NCI-H2171 treated with DMSO at 0.1 percent for 48 hours (cell line): ENCODE results near the gene KLK15.
A peak's percentile ranks its signal among the peaks of the same experiment; 100 is the strongest.
"Not testable (repeated sequence)": the region's sequence is repeated elsewhere in the genome, so short reads cannot be mapped to it uniquely, and the experiment has no call there.

ENCODE experiments used
- DNase-seq: peaks from one replicate; lab custom pipeline; 2025; lab: John Stamatoyannopoulos, UW

KLK15 gene

GRCh38 chr19:50820549-50821247 lies 12.7 kb downstream of the KLK15 start:
- DNase-seq = no peak

GRCh38 chr19:50820086-50820485 lies 13.3 kb downstream of the KLK15 start:
- DNase-seq = no peak

- no peak for DNase-seq
Measured at GRCh38 chr19:50819636-50820035, 13.7 kb downstream of the KLK15 start.

GRCh38 chr19:50818859-50819472 lies 14.4 kb downstream of the KLK15 start:
- no peak for DNase-seq

GRCh38 chr19:50817941-50818858 lies 15.2 kb downstream of the KLK15 start:
- peak; percentile 35 for DNase-seq

- DNase-seq = no peak
Measured at GRCh38 chr19:50815439-50815838, 17.9 kb downstream of the KLK15 start.

GRCh38 chr19:50814883-50815282 lies 18.5 kb downstream of the KLK15 start:
- no peak for DNase-seq

GRCh38 chr19:50812474-50812873 lies 20.9 kb downstream of the KLK15 start:
- DNase-seq = no peak

GRCh38 chr19:50811622-50812238 lies 21.6 kb downstream of the KLK15 start:
- DNase-seq = not testable (repeated sequence)

GRCh38 chr19:50808856-50809255 lies 24.5 kb downstream of the KLK15 start:
- DNase-seq = no peak

- DNase-seq = peak; percentile 99
Measured at GRCh38 chr19:50804420-50805272, 28.7 kb downstream of the KLK15 start.

GRCh38 chr19:50803633-50804419 lies 29.5 kb downstream of the KLK15 start:
- DNase-seq = peak; percentile 62

- no peak for DNase-seq
Measured at GRCh38 chr19:50801107-50801506, 32.3 kb downstream of the KLK15 start.

- DNase-seq = no peak
Measured at GRCh38 chr19:50799547-50799851, 33.9 kb downstream of the KLK15 start.

- DNase-seq = no peak
Measured at GRCh38 chr19:50798659-50799546, 34.5 kb downstream of the KLK15 start.

- DNase-seq = no peak
Measured at GRCh38 chr19:50797781-50798658, 35.4 kb downstream of the KLK15 start.

GRCh38 chr19:50797429-50797780 lies 36.0 kb downstream of the KLK15 start:
- no peak for DNase-seq

GRCh38 chr19:50796634-50797428 lies 36.5 kb downstream of the KLK15 start:
- no peak for DNase-seq
